ENCODE data around the gene COG1.
A peak's percentile ranks its signal among the peaks of the same experiment; 100 is the strongest.

The COG1 gene

DNA sequence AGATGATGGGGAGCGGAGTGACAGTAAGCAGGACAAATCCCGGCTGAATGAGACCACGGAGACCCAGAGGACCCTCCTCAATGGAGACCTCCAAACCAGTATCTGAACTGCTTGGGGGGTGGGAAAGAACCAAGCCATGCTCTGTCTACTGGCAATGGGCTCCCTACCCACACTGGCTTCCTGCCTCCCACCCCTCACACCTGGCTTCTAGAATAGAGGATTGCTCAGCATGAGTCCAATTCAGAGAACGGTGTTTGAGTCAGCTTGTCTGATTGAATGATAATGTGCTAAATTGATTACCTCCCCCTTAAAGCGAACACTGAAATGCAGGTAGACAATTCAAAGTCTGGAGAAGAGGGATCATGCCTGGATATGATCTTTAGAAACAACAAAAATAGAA, 22.5 kb upstream of the COG1 start:
- no peak for DNase-seq

DNA sequence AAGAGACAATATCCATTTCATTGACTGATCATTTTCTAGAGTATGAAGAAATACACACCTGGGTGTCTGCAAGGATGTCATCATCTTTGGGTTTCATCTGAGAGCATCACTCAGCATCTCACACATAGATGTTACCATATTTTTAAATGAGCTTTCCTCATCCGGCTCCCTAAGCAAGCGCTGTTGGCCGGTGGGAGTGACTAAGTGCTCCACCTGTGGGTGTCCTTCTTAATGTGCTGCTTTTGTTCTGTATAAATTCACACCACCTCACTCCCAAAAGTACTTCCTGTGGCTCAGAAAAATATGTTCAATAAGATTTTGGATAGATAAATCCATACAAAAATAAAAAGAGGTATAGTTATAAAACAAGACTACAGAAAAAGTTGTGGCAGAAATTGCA, 20.6 kb upstream of the COG1 start:
- no peak for DNase-seq

DNA sequence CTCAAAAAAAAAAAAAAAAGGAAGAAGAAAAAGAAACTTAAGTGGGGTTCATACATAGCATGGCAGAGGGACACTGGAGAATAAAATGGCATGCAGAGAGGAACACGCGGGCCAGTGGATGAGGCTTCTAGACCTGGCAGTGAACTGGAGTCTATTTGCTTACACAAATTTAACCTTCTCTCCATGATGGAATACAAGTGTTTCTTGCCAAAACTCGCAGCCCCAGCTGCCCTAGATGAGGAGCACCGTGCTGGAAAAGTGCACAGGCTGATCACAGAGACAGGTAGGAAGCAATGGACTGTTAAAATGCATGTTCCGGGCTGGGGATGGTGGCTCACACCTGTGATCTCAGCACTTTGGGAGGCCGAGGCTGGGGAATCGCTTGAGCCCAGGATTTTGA, 18.7 kb upstream of the COG1 start:
- no peak for DNase-seq

DNA sequence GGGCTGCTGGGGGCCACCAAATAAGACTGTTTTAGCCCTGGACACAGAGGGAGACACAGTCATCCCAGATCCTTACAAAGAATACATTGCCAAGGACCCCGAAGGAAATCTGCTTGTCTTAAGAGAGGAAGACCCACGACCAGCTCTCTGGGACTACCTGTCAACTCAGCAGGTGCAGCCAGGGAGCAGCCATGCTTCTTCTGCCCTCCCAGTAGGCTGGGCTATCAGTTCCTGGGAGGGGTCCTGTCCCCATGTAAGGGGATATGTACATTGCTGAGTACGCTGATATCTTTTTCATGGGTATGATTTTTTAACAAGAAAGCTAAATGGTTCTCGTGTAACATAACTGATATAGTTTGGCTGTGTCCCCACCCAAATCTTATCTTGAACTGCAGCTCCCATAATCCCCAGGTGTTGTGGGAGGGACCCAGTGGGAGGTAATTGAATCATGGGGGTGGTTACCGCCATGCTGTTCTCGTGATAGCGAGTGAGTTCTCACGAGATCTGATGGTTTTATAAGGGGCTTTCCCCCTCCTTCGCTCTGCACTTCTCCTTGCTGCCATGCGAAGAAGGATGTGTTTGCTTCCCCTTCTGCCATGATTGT, 16.8 kb upstream of the COG1 start:
- no peak for DNase-seq

DNA sequence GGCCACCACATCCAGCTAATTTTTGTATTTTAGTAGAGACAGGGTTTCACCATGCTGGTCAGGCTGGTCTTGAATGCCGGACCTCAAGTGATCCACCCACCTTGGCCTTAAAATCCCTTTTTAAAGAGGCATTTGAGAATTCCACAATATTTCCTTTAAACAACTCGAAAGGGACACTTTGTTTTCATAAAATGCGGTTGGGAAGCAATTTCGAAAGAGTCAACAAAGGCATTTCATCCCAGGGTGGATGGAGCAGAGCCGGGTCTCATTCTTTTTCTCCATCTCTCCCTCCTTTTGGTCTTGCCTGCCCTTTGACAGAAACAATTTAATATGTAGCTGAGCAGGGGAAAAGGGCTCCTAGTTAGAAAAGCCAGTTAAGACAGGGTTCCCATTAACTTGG, 13.5 kb upstream of the COG1 start:
- no peak for DNase-seq

DNA sequence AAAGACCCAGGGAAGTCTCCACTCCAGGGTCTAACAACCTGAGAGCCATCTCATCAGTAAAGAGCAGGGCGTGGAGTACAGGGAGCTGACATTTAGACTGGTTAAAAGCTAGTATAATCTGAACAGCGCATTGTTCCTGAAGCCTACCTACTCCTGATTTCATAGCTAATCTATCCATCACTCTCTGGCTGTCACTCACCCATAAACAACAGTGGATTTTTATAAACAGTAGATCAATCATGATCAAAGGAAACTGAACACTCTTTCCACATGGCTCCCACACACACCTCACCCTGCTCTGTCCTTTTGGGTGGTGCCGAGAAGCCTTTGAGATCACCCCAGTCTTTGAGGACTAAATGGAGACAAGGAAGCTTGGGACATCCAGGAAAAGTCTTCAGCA, 13.0 kb upstream of the COG1 start:
- DNase-seq, result no peak

DNA sequence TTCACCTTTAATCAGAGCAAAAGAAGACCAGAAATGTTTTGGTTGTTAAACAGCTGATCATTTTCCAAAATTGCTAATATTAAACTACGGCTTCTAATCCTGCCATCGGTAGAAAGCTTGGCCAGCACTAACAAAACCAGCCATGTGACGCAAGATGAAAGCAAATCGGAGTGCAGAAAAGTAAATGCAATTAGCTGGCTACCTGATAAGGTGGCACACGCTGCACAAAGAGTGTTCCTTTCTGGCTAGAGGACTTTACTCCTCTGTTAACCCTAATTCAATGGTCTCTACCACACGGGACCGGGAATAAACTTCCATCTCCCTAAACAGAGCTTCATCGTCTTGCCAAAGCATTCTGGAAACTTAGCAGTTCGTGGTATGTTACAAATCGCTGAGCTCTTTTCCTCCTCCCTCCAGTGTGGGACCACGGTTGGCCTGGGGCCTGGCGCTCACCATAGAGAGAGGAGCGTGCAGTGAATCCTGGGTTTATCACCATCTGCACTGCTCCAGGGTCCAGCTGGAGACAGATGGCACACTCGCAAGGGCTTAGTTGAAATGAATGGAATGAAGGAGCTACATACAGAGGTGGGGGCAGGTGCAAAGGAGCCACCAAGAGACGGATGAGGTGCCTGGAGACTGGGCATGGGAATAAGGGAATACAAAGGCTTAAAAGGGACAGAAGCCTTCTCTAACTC, 10.1 kb upstream of the COG1 start:
- DNase-seq, result no peak

DNA sequence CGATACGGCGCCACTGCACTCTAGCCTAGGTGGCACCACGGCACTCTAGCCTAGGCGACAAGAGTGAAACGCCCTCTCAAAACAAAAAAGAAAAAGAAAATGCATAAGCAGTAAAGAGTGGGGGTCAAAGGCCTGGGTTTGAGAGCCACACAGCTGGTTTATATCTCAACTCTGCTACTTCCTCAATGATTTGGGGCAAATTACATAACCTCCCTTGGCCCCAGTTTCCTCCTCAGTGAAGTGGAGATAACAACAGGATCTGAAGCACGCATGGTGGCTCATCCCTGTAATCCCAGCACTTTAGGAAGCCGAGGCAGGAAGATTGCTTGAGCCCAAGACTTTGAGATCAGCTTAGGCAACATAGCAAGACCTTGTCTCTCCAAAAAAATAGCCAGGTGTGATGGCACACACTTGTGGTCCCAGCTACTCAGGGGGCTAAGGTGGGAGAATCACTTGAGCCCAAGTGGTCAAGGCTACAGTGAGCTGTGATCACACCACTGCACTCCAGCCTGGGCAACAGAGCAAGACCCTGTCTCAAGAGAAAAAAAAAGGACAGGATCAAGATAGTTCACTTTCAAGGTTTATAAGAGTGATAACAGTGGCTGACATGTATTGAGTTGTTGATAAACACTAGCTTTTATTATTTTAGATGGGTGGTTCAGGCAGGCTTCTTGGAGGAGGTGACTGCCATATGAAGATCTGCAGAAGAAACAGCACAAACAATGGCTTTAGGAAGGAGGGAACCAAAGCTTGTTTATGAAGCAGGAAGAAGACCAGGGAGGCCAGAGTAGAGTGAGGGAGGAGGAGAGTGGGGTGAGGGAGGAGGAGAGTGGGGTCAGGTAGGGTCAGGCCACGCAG, 8.5 kb upstream of the COG1 start:
- DNase-seq, result no peak

DNA sequence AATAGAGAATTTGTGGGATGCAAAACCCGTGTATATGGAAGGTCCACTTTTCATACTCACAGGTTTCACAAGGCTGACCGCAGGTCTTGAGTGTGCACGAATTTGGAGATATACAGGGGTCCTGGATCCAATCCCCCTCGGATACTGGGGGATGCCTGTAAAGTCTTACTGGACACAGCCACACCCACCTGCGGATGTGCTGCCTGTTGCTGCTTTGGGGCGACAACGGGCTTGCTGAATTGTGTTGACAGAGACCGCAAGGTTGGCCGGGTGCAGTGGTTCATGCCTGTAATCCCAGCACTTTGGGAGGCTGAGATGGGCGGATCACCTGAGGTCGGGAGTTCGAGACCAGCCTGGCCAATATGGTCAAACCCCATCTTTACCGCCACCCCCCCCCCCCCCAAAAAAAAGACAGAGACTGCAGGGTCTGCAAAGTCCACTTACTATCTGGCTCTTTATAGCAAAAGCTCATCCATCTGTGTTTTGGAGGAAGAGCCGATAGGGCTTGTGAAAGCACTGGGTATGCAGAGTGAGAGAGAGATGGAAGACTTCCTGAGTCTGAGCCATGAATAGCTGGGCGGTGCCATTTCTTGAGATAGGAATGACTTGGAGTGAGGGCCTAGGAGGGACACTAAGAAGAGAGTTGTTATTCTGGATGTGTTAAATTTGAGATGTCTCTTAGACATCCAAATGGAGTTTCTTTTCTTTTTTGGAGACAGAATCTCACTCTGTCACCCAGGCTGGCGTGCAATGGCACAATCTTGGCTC, 6.4 kb upstream of the COG1 start:
- DNase-seq, result no peak

DNA sequence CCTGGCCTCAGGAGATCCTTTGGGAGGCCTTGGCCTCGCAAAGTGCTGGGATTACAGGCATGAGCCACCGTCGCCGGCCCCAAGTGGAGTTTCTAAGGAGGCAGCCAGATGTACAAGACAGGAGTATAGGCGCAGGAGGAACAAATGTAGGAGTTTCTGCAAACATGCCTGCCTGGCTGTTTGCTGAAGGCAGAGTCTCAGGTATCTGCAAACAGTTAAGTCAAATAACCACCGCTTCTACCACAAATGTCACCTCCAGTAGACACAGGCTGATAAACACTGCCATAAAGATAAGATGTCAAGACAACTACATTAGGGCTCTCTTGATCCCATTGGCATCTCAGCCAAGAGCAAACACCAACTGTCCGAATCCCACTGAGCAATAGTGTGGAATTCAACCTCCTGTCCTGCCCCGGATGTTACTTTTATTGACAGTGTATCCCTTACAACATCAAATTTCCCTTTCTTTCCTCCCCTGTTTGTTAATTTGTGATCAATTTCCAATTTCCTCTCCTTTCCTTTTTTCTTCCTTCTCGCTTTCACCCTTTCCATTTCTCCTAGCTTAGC, 5.6 kb upstream of the COG1 start:
- DNase-seq, result no peak

DNA sequence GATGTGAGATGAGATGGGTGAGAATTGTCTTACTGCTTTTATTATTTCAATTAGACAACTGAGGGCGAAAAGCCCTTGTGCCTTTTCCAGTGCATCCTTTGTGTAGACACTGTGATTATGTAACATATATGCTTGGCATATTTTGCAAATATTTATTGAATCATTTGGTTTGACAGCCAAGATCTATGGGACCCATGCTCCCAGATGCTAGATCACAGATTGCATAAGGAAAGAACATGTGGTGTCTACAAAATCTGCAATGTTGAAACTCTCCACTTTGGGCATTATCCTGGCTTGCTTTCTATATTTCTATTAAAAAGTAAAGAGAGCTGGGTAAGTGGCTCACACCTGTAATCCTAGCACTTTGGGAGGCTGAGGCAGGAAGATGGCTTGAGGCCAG, 4.8 kb upstream of the COG1 start:
- no peak for DNase-seq

DNA sequence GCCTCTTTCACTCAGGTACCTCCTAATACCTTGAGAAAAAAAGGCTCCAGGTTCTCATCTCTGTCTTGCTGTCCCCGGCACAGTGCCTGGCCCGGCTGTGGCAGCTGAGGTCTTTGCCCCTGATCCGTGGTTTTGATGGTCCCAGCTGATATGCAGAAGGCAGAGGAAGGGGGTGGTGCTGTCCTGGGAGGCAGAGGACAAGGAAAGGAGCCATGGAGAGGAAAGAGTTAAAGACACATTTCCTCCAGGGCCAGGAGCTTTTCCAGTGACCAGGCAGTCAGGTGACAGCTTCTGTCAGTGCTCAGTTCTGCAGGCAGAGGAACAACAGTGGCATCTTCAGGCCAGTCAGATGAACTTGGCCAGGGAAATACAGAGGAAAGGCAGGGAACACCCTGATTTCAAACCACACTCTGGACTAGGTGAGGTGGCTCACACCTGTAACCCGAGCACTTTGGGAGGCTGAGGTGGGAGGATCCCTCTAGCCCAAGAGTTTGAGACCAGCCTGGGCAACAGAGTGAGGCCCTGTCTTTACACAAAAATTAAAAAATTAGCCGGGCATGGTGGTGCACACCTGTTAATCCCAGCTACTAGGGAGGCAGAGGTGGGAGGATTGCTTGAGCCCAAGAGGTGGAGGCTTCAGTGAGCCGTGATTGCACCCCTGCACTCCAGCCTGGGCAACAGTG, 3.3 kb upstream of the COG1 start:
- DNase-seq, result no peak

DNA sequence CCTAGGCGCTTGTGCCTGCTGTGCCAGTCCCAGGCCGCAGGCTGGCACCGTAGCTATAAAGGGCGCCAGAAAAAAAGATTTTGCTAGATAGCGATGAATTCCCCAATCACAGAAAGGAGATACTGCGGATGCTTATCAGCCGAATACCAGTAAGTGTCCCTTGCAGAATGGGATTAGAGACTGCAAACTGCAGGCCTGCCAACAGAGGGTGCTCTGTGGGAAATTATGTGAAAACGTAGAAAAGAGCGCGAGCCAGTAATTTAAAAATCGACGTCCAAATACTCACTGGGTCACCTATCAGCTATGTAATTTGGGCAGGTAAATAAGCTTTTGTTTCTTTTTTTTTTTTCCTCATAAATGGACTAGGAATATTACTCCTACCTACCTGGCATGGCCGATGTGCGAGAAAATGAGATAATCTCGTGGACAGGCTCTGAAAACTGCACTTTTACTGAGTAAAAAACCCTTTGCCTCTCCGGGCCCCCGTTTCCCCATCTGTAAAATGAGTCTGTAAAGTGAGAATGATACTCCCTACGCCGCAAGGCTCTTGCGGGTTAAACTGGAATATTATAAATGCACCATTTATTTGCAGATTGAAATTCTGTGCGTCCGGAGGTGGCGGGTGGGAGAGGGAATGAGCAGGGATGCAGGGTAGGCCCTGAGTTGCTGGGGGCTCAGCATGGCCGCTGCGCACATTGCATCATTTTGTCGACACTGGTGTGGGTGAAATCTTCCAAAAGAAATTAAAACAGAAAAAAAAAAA, 1.2 kb upstream of the COG1 start:
- DNase-seq, result peak; percentile 33

DNA sequence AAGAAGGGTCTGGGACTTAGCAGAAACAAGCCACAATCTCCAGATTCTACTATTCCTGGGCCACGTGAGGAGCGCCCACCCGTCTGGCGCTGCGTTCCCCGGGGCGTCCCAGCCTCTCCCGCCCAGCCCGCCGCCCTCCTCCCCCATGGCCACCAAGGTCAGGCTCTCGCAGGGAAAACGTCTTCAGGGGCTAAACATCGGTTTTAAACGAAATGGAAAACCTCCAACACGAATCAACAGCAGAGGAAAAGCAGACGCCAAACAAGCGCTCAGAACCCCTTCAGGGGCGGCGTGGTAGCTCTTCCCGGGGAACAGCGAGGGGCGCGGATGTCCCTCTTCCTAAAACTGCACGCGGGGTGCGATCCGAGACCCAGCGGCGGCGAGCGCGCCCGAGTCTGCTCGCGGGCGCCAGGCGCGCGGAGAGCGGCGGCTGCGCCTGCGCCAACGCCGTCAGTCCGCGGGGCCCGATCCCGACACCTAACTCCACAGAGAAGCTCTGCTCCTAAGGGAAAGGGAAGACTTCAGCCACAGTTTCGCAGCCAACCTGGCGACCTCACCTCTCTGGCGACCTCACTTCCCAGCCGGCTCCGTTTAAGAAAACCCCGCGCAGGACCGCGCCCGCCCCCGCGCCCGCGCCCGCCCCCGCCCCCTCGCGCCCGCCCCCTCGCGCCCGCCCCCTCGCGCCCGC, 505 bp upstream of the COG1 start:
- peak; percentile 69 for DNase-seq

DNA sequence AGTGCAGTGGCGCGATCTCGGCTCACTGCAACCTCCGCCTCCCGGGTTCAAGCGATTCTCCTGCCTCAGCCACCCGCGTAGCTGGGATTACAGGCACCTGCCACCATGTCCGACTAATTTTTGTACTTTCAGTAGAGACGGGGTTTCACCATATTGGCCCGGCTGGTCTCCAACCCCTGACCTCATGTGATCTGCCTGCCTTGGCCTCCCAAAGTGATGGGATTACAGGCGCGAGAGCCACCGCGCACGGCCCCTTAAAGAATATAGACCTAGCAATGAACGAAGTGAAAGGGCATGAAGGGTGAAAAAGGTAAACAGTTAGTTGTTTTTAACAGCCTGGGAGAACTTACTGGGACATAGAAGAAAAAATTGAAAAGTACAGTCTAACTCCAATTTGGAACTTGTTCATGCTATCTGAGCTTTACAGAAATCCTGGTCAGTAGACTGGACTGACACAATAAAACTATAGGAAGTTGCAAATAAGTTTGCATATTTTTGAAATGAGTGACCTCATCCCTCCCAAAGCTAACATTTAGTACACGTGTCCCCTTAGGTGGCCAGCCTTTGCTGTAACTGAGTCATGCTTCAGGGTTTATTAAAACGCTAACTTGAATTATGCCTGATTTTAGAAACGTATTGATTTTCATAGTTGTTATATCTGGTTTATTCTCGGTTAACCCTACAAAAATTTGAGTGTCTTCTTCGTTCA, 1.8 kb downstream of the COG1 start:
- no peak for DNase-seq

DNA sequence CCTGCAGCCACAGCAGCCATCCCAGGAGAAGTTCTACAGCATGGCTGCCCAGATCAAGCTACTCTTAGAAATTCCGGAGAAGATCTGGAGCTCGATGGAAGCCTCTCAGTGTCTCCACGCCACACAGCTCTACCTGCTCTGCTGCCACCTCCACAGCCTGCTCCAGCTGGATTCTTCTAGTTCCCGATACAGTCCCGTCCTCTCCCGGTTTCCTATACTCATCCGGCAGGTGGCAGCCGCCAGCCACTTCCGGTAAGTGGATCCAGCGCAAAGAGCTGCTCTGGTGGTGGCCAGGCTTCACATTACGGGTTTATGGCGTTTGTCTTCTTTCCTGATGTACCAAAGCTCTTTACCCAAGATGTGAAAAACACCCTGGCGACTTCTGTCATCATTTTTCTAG, 3.6 kb downstream of the COG1 start:
- DNase-seq, result no peak

DNA sequence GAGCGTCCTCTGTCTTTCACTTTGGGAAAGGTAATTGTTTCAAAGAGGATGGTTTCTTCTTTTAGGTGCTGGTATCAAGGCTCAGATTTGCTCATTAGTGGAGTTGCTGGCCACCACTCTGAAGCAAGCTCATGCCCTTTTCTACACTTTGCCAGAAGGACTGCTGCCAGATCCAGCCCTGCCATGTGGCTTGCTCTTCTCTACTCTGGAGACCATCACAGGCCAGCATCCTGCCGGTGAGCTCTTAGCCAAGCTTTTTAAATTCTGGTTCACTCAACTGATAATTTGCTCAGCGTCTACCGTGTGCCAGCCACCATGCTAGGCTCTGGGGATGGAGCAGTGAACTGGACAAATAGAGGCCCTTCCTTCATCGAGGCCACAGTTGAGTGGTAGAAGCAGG, 4.3 kb downstream of the COG1 start:
- no peak for DNase-seq

DNA sequence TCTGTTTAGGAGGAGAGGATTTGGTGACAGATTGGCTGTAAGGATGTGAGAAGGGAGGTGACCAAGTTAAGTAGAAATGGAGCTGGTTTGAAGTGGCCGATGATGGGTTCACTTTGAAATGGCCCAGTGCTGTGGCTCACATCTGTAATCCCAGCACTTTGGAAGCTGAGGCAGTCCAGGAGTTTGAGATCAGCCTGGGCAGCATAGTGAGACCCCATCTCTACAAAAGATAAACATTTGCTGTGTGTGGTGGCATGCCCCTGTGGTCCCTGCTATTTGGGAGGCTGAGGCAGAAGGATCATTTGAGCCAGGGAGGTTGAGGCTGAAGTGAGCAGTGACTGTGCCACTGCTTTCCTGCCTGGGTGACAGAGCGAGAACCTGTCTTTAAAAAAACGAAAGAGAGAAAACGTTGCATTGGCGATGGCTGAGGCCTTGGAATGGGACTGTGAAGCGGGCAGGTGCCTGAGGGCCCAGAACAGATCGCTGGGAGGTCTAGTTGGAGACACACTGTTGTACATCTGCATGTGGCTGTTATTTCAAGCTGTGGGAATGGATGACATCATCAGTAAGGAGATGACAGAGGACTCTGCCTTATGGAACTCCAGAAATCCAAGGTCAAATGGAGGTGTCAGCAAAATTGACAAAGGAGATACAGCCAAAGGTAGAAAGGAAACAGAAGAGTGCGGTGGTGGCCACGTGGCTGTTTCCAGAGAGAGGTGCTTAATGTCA, 5.5 kb downstream of the COG1 start:
- DNase-seq, result no peak

DNA sequence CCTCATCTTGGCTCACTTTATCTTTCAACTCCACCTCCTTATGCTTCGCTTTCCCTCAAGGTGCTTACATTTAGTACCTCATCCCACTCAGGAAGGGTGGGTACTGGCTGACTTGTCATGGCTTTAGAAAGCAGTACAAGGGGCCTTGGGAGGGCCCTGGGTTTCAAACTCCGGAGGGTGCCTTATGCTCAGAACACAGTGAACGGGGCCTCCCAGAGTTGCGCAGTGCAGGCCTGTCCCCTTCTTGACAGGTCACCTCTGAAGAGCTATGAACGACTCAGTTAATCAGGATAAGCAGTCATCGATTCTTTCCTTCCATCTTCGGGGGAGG, 6.0 kb downstream of the COG1 start:
- no peak for DNase-seq
